ENCODE data around the gene PLA2G12B. TPM values are rescaled to one million over a fixed set of nuclear protein-coding genes. Genes with fewer than 3 reads are reported as not detected.

Gene PLA2G12B
- total RNA-seq, 1 experiment from 2014 or later: not detected

DNA sequence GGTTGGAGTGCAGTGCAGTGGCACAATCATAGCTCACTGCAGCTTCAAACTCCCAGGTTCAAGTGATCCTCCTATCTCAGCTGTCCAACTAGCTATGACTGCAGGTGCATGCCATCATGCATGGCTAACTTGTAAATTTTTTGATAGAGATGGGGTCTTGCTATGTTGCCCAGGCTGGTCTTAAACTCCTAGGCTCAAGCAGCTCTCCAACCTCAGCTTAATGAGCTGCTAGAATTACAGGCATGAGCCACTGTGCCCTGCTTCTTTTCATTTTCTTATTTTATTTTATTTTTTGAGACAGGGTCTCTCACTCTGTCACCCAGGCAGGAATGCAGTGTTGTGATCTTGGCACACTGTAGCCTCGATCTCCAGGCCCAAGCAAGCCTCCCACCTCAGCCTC lies 7.6 kb downstream of the PLA2G12B start:
- BruUV-seq (replicated peaks): no TSS peak
- peaks cover 62% of the 10 kb centered on the region for H3K27me3 ChIP-seq (ENCODE audit: low read length)
- ATAC-seq: no peak
- H3K9ac ChIP-seq (ENCODE audit: low read length): no peak overlapping the region
- H3K27ac ChIP-seq (ENCODE audit: low read length): no peak overlapping the region
- ChIA-PET POLR2A (ENCODE audit: unreplicated experiment) (no interaction called here), CTCF (no interaction called here)
- H2AFZ ChIP-seq (ENCODE audit: low read length): no peak overlapping the region
- H3K4me3 ChIP-seq (ENCODE audit: low read length): no peak overlapping the region
- no peaks in the 10 kb centered on the region; the same call in 1 of the 2 replicates for H3K9me2 ChIP-seq (replicated peaks; ENCODE audit: low read length)
- H3F3A ChIP-seq (ENCODE audit: low read length, unreplicated experiment): no peaks in the 10 kb centered on the region
- no peaks in the 10 kb centered on the region for H3K79me2 ChIP-seq (ENCODE audit: low read length)
- H3K4me1 ChIP-seq (ENCODE audit: insufficient read depth, low read length): no peaks in the 10 kb centered on the region
- no peak for DNase-seq
- intact Hi-C loops (cut with micrococcal nuclease): no loop called here
- TF ChIP-seq EZH2phosphoT487 (IDR thresholded peaks at IDR 0.05; ENCODE audit: borderline replicate concordance, low read length) (no peak), EZH2 (IDR thresholded peaks at IDR 0.05; ENCODE audit: low read length, unreplicated experiment) (no peak)
- TF ChIP-seq, protein P1, sequence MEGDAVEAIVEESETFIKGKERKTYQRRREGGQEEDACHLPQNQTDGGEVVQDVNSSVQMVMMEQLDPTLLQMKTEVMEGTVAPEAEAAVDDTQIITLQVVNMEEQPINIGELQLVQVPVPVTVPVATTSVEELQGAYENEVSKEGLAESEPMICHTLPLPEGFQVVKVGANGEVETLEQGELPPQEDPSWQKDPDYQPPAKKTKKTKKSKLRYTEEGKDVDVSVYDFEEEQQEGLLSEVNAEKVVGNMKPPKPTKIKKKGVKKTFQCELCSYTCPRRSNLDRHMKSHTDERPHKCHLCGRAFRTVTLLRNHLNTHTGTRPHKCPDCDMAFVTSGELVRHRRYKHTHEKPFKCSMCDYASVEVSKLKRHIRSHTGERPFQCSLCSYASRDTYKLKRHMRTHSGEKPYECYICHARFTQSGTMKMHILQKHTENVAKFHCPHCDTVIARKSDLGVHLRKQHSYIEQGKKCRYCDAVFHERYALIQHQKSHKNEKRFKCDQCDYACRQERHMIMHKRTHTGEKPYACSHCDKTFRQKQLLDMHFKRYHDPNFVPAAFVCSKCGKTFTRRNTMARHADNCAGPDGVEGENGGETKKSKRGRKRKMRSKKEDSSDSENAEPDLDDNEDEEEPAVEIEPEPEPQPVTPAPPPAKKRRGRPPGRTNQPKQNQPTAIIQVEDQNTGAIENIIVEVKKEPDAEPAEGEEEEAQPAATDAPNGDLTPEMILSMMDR (conservative IDR thresholded peaks at IDR 0.05; ENCODE audit: low read depth, low read length): no peak
- H3K9me3 ChIP-seq (ENCODE audit: low read length): no peaks in the 10 kb centered on the region
- H3K36me3 ChIP-seq (ENCODE audit: low read depth, low read length): no peaks in the 10 kb centered on the region
- no peak overlapping the region for H3K4me2 ChIP-seq (ENCODE audit: low read length)
- no peaks in the 10 kb centered on the region for H4K20me1 ChIP-seq (ENCODE audit: low read length)

DNA sequence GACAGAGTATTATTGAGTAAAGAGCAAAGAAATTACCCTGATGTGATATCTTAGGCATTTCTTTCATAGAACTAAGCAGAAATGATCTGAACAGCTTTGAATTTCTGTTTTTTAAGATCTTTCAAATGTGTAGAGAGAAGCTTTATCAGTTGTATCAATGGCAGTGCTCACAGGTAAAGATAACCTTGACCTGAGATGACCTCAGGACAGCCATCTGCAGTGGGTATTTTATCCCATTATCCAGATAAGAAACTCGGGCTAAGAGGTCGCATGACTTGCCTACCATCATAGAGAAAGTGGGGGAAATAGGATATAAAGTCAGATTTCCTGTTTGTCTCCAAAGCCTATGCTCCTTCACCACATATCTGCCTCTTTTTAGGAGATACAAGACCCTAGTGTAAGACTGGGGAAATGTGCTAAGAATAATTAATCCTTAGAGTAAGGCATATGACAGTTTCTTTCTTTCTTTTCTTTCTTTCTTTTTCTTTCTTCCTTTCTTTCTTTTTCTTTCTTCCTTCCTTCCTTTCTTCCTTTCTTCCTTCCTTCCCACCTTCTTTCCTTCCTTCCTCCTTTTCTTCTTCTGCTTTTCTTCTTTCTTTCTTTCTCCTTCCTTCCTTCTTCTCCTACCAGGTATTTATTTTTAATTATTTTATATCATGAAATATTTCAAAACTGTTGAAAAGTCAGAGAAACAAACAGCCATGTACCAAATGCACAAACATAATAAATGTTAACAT lies 10.9 kb downstream of the PLA2G12B start:
- H3K4me1 ChIP-seq (ENCODE audit: insufficient read depth, low read length): no peaks in the 10 kb centered on the region
- no TSS peak for BruUV-seq (replicated peaks)

More for the DNA sequence above, 10.9 kb downstream of the PLA2G12B start:
- intact Hi-C loops (cut with micrococcal nuclease): no loop called here
- POLR2A ChIA-PET (ENCODE audit: unreplicated experiment): no interaction called here
- no peak overlapping the region for H3K9ac ChIP-seq (ENCODE audit: low read length)
- H3K9me3 ChIP-seq (ENCODE audit: low read length): no peaks in the 10 kb centered on the region
- CTCF ChIA-PET: no interaction called here
- no peak overlapping the region for H3K4me2 ChIP-seq (ENCODE audit: low read length)
- DNase-seq (no peak), ATAC-seq (no peak)
- no peaks in the 10 kb centered on the region for H4K20me1 ChIP-seq (ENCODE audit: low read length)
- peaks cover 60% of the 10 kb centered on the region for H3K27me3 ChIP-seq (ENCODE audit: low read length)
- H3K4me3 ChIP-seq (ENCODE audit: low read length): no peak overlapping the region
- no peaks in the 10 kb centered on the region for H3K36me3 ChIP-seq (ENCODE audit: low read depth, low read length)
- TF ChIP-seq, protein P1 (conservative IDR thresholded peaks at IDR 0.05; ENCODE audit: low read depth, low read length): no peak
- no peak for TF ChIP-seq EZH2 (IDR thresholded peaks at IDR 0.05; ENCODE audit: low read length, unreplicated experiment)
- no peak for TF ChIP-seq EZH2phosphoT487 (IDR thresholded peaks at IDR 0.05; ENCODE audit: borderline replicate concordance, low read length)
- H3K79me2 ChIP-seq (ENCODE audit: low read length): no peaks in the 10 kb centered on the region
- no peaks in the 10 kb centered on the region; the same call in 1 of the 2 replicates for H3K9me2 ChIP-seq (replicated peaks; ENCODE audit: low read length)
- no peak overlapping the region for H2AFZ ChIP-seq (ENCODE audit: low read length)
- H3K27ac ChIP-seq (ENCODE audit: low read length): no peak overlapping the region
- H3F3A ChIP-seq (ENCODE audit: low read length, unreplicated experiment): no peaks in the 10 kb centered on the region

All from PC-3 (cell line).